Retinal pigment epithelial cell (primary cell): ENCODE measurements around the gene SUPT3H.

Experiments
- DNase-seq: peaks from one replicate; pipeline ENCODE4 v3.0.0-alpha.2; 2010; ENCODE audit warnings: low read depth
- H3K4me3 ChIP-seq: 2 replicates; pipeline ENCODE4 v1.5.1; 2011; ENCODE audit warnings: mild to moderate bottlenecking, low read length, control low read depth, moderate library complexity
- TF ChIP-seq, protein P1 (sequence below): conservative IDR thresholded peaks from 2 replicates; pipeline ENCODE4 v1.5.1; 2011; ENCODE audit warnings: low read depth, low read length, control low read depth, inconsistent platforms

SUPT3H gene

DNA sequence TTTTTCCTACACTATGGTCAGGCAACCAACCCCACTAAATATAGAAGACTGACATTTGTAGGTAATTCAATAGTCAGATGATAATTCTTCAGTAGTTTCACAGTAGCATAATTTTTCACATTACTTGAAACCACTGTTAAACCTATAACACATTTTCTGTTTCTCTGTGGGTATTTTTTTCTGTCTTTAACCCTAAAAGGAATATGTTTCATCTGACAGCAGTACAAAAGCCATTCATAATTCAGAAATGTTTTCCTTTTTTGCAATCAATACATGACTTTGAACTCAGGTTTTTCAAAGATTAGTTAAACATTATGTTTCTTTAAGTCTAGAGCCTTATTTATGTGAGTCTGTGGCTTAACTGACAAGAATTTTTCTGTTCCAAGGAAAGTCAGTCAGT is 178.2 kb downstream of the SUPT3H start:
- no peak for DNase-seq
- TF ChIP-seq, protein P1, sequence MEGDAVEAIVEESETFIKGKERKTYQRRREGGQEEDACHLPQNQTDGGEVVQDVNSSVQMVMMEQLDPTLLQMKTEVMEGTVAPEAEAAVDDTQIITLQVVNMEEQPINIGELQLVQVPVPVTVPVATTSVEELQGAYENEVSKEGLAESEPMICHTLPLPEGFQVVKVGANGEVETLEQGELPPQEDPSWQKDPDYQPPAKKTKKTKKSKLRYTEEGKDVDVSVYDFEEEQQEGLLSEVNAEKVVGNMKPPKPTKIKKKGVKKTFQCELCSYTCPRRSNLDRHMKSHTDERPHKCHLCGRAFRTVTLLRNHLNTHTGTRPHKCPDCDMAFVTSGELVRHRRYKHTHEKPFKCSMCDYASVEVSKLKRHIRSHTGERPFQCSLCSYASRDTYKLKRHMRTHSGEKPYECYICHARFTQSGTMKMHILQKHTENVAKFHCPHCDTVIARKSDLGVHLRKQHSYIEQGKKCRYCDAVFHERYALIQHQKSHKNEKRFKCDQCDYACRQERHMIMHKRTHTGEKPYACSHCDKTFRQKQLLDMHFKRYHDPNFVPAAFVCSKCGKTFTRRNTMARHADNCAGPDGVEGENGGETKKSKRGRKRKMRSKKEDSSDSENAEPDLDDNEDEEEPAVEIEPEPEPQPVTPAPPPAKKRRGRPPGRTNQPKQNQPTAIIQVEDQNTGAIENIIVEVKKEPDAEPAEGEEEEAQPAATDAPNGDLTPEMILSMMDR, result no peak

DNA sequence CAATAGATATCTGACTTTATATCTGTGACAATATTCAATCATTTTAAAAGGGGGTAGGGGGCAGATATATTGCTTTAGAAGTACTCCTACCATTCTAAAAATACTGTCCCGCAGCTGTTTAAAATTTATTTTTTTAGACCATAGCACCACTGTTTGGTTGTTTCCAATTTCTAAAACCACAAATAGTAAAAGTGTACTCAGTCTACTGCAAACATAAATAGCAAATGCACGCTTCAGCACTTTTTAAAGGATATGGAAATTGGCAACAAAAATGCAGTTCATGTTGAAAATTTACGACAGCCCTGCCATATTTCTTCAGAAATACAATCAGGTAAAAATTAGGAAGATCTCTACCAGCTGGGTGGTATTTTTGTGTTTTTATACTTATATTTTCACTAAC is 181.6 kb downstream of the SUPT3H start:
- DNase-seq, result no peak
- TF ChIP-seq, protein P1, result no peak
- no peak overlapping the region for H3K4me3 ChIP-seq

More for the DNA sequence above, 178.2 kb downstream of the SUPT3H start:
- no peak overlapping the region for H3K4me3 ChIP-seq

DNA sequence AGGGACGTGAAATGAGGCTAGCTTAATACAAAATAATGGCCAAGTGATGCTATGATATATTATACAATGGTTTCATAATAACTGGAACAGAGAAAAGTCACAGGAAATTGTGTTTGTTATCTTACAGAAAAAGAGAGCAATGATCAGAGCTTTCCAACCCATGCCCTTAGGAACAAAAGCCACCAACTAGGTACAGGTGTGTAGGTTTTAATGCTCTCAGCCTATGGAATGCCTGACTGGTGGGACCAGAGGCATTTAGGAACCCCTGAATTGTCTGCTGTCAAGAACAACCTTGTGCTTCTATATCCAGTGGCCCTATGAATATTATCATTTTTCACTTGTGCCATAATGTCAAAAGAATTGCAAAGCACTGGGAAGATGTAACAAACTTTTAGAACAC is 182.6 kb downstream of the SUPT3H start:
- DNase-seq, result no peak
- TF ChIP-seq, protein P1, result no peak
- no peak overlapping the region for H3K4me3 ChIP-seq

DNA sequence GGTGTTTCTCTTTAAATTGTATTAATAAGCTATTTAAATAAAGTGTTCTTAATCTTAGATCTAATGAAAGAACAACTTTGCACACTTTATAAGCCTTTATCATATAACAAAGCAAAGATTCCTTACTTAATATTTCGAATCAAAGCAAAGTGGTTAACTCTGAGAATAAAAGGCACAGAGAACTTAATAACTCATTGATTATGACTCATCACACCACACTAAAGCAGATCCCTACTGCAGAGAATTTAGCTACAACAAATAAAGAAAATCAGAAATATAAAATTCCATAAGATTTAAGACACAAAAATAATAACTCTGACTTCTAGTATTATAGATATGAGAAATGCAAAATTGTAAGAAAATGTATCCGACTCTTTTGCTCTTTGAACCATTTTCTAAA is 185.2 kb downstream of the SUPT3H start:
- DNase-seq, result no peak
- no peak overlapping the region for H3K4me3 ChIP-seq
- TF ChIP-seq, protein P1, result no peak

DNA sequence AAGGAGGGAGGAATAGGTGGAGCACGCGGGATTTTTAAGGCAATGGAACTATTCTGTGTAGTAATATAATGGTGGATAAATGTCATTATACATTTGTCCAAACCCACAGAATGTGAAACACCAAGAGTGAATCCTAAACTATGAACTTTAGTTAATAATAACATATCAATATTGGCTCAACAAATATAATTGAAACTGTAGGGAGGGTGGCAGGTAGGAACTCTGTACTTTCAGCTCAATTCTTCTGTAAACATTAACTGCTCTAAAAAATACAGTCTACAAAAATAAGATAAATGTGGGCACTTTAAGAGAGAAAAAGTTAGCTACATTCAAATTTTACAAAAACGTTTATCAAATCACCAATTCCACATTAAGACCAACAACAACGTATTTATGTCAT is 186.3 kb downstream of the SUPT3H start:
- TF ChIP-seq, protein P1, result no peak
- H3K4me3 ChIP-seq, result no peak overlapping the region
- no peak for DNase-seq

GRCh38 chr6:45187836-45188235 is 189.9 kb downstream of the SUPT3H start:
- peak; percentile 50 for DNase-seq
- no peak overlapping the region for H3K4me3 ChIP-seq
- TF ChIP-seq, protein P1, result no peak

DNA sequence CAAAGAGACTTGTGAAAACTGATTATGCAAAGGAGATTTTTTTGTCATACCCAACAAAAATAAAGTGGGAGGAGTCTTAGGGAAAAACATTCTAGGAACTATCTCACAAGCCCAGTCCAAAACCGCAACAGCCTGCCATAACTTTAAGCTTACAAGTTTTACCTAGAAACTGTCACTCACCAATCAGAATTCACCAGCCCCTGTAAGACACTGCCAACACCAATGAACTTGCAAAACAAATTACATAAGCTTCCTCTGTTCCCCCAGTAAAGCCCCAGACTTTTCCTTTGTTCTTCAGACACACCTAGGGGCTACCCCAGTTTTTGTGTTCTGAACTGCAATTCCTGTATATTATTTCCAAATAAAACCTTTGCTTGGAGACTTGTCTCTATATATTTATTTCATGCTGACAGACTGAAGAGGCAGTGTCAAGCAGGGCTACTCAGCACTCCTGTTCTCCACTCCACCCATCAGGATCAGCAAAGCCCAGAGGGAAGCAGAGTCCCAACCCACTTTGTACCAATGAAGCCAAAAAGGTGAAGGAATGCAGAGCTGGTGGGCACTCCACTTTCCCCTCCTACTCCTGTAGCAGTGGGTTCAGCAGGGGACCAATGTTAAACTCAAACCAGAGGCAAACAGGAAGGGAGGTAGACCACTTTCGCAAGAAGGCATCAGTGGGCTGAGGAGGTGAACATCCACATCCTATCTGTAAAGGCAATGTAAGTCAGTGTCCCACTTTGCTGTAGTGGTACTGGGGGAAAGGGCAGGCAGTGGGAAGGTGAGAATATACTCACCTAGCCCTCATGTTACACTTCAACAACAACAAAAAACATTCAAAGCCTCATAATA is 192.1 kb downstream of the SUPT3H start:
- no peak overlapping the region for H3K4me3 ChIP-seq
- DNase-seq, result peak; percentile 32
- TF ChIP-seq, protein P1, result no peak
